ENCODE data around the gene GOLPH3L.

DNA sequence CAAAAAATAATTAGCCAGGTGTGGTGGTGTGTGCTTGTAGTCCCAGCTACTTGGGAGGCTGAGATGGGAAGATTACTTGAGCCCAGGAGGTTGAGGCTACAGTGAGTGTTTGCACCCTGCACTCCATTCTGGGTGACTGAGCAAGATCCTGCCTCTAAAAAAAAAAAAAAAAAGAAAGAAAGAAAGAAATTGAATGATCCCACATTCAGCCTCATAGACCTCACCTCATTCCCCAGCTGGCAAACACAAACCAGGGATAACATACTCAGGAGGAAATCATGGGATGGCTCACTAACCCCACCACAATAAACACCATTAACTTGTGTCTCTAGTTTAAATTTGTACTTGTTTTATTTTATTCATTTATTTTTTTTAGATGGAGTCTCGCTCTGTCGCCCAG lies 76.0 kb downstream of the GOLPH3L start:
- TF ChIP-seq POLR2A (IDR thresholded peaks at IDR 0.05): no peak
- TF ChIP-seq, protein P1, sequence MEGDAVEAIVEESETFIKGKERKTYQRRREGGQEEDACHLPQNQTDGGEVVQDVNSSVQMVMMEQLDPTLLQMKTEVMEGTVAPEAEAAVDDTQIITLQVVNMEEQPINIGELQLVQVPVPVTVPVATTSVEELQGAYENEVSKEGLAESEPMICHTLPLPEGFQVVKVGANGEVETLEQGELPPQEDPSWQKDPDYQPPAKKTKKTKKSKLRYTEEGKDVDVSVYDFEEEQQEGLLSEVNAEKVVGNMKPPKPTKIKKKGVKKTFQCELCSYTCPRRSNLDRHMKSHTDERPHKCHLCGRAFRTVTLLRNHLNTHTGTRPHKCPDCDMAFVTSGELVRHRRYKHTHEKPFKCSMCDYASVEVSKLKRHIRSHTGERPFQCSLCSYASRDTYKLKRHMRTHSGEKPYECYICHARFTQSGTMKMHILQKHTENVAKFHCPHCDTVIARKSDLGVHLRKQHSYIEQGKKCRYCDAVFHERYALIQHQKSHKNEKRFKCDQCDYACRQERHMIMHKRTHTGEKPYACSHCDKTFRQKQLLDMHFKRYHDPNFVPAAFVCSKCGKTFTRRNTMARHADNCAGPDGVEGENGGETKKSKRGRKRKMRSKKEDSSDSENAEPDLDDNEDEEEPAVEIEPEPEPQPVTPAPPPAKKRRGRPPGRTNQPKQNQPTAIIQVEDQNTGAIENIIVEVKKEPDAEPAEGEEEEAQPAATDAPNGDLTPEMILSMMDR (IDR thresholded peaks at IDR 0.05): no peak

Data from suprapubic skin (tissue), 3 donors.